GM19025 (cell line): ENCODE results near the gene DTHD1.

ENCODE experiments used
- ATAC-seq: cut with Tn5 transposase; IDR thresholded peaks from one replicate; pipeline ENCODE4 v1.9.1; 2021; ENCODE audit warnings: mild to moderate bottlenecking, low read depth, moderate library complexity; ENCODE audit not compliant: unreplicated experiment

The DTHD1 gene

GRCh38 chr4:36269101-36269500 is 12.3 kb upstream of the DTHD1 start:
- no peak for ATAC-seq

DNA sequence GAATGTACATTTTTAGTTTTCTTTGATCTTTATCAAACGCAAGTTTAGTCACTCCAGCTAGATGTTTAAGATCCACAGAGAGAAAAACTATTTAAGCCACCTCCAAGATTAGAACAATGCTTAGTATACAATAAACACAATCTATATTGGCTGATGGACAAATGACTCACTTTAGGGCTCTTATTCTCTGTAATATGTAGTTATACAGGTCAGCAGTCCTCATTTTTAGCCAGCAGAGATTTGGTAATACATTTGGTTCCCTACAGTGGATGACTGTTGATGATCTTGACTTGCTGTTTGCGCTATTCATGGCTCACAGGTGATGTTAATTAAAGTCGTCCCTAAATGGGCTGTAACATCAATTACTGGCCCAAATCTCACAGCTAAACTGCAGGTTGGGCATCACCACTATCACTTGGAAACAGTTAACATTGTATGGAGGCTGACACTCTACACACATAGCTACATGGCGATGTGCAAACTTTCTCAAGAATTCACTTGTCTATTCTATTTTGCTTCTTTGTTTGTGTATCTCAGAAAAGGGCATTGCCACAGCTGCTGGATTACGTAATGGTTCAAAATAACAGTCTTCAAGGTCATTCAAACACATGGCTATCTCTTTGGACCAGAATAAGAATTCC is 11.8 kb upstream of the DTHD1 start:
- no peak for ATAC-seq

GRCh38 chr4:36273276-36273675 is 8.1 kb upstream of the DTHD1 start:
- ATAC-seq, result no peak

GRCh38 chr4:36274158-36274557 is 7.3 kb upstream of the DTHD1 start:
- ATAC-seq, result no peak

- ATAC-seq, result no peak
Measured at GRCh38 chr4:36277533-36277932, 3.9 kb upstream of the DTHD1 start.

DNA sequence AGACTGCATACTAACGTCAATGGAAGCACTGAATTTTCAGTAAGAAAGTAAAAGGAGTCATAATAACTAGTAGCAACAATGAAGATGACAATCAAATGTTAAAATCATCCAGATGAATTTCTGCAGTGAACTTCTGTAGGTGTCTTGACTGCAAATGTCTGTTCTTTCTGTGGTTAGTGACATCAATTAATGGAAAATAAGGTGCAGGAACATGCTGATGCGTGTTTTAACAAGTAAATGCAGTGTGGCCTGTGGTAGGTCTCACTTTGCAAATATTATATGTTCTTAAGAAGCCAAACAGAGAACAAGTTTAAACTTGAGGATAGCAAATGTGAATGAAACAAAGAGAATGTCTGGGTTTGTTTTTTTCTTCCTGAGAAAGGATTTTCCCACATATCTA is 2.6 kb upstream of the DTHD1 start:
- ATAC-seq, result no peak

DNA sequence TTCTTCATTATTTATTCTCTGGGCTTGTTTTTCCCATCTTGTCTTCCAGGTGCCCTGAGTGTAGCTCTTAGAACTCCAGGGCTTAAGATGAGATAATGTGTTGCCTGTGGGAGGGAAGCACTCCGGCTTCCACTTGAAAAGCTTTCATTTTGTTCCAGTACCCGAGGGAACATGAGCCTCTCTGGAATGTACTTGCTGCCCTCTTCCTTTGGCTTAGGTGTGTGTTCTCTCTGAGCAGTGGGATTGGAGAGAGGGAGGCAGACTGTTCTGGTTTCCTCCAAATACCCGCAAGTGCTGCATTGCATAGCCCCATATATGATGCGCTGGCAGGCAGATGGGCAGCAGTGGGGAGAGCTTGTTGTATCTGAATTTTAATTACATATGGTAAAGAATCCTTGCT is 861 bp upstream of the DTHD1 start:
- ATAC-seq, result no peak

DNA sequence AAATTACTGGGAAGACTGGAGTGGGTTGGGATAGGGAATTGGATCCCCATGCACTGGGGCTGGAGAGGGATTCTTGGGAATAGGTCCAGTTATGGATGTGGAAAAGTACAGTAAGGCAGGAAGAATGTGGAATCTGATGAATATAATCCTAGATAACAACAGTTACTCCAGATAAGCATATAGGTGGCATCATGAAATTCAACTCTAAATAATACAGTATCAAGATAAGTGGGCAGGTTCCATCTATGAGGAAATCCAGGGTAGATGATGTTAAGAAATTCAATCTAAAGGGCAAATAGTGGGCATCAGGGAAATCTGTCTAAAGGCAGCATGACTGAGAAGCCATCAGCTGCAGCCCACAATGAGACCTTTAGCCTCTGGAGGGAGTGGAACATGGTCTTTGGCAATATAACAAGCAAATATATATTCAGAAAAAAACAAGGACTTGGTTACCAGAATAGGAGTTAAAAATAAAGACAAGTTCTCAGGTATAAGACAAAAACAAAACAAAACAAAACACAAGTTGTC is 1.2 kb downstream of the DTHD1 start:
- no peak for ATAC-seq

DNA sequence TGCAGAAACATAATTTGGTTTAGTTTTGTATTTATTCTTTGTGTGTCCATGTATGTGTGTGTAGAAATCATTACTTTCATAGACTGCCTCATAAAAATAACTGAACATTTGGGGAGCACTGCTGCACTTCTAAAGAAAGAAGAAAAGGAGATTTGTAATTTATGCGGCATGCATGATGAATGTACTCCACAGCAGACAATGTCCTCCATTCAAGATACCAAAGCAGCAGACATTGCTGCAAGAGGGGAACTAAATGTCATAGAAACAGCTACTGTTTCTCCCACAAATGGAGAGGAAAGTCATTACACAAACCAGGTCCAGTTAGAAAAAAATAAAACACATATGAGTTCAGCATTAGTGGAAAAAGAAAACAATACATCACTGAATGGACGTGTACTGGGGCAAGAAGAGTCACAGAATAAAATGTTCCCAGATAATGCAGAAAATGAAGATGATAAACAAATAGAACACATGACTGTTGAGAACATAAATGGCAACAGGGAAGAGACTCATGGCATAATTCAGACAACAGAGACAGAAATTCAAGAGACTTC is 2.6 kb downstream of the DTHD1 start:
- ATAC-seq, result no peak

- peak; percentile 99 for ATAC-seq
Measured at GRCh38 chr4:36285784-36286480, 4.5 kb downstream of the DTHD1 start.

- ATAC-seq, result no peak
Measured at GRCh38 chr4:36286481-36286871, 5.1 kb downstream of the DTHD1 start.

GRCh38 chr4:36288731-36289426 is 7.5 kb downstream of the DTHD1 start:
- no peak for ATAC-seq

DNA sequence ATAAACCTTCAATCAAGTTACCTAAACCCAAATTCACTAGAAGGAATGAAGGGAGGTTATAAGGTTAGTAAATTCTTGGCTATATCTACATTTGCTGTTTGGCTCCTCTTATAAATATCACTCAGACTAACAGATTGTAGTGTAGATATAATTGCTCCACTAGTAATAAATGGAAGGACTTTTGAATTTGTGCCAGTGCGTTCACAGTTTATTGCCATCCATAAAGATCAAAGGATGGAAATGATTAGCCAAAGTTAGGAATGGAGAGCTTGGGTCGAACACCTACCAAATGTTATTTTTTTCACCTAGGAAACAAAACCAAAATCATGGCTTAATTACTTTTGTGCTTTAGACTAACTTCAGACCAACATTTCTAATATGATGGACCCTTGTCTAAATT is 9.2 kb downstream of the DTHD1 start:
- ATAC-seq, result no peak

DNA sequence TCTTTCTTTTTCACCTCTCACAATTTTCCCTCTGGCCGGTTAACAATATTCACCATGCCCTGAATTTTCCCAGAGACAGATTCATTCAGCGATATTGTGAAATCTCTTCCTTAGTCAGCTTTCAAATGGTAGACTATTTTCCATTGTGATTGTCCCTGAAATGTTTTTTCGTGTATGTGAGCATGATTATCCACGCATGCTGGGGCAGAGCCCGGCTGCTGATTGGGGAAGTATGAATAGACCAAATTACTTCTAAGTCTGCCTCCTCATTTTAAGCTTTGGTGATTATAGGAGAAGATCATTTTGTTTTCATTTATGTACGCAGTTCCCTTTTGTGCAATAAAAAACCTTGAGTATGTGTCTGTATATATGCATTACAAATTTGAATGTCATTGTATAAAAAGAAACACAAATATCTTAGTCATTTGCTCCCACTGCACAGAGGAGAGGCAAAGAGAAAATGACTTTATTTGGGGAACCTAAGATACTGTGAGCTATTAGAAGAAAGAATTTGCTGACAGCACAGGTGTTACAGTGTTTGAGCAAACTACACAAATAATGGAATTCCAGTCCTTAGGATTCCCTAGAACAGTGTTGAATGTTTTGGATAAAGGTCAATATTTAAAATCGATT is 11.3 kb downstream of the DTHD1 start:
- no peak for ATAC-seq

DNA sequence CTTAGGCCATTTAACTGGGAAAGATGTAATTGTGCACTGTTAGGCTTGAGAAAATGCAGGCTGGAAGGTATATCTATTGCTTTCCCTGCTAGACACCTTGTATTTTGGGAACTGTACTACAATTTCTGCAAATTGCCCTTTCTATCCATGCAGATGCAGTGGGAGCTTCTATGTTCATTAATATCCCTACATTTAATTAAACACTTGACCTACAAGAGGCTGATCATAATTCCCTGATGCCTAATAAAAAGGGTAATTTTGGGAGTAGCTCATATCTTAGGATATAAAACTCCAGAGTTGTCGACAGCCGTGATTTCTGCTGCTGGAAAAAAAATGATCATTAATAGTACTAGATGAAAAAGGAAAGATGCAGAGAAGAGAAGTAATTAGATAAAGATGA is 19.7 kb downstream of the DTHD1 start:
- ATAC-seq, result no peak

DNA sequence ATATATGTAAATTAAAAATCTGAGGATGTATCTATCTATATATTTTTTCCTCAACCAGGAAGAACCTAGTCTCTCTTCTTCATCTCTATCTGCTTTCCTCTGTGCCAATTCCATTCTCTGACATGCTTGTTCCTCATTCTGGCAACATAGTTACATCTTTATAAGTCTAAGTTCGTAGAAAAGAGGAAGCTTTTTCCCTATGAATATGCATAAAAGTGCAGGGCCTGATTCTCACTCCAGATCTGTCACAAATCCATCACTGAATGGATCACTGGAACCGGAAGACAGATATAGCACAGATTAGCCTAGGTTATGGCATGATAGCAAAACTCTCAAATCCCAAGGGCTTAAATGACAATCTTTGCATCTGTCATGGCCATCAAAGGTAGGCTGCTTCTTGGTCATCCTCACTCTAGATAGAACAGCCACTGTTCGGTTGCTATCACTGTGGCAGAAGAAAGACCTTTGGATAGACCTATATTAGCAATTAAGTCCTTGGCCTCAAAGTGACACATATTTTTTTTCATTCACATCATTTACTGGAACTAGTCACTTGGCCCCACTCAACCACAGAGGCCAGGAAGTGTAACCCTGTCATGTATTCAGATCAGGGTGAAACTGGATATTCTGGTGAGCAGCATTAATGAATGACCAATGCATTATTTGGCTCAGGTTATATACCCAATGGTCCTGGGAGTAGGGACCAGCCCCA is 22.2 kb downstream of the DTHD1 start:
- ATAC-seq, result peak; percentile 90

- peak; percentile 40 for ATAC-seq
Measured at GRCh38 chr4:36304138-36304681, 22.8 kb downstream of the DTHD1 start.

DNA sequence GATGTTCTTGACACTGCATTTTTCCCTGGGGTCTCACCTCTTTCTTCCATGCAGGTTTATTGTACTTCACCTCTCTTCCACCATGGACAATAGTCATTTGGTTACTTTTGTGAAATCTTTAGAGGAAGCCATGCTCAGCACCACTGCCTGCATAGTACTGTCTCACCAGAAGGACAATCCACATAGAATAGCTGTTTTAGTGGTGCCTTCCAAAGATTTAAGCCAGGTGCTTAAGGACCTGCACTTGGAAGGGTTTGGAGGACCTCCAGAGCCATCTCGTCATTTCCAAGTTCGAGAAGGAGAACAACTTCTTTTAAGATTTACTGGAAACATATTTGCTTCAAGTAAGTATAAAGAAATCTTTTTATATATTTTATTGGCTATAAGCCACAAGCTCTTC is 26.7 kb downstream of the DTHD1 start:
- no peak for ATAC-seq

DNA sequence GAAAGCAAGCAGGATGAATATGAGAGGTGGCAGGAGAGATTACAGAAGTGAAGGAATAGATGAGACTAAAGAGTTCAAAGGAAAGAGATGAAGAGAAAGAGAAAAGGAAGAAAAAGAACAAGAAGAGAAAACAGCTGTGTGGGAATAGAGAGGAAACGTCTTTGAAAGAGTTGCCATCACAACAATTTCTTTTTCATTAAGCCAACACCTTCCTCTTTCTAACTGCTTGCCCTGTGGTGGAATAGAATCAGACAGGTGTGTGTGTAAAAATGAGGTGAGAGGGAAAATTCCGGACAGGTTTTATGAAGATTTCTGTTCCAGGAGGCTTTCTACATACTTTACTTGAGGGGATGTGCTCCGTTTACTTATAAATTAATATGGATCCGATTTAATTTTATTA is 28.8 kb downstream of the DTHD1 start:
- no peak for ATAC-seq

DNA sequence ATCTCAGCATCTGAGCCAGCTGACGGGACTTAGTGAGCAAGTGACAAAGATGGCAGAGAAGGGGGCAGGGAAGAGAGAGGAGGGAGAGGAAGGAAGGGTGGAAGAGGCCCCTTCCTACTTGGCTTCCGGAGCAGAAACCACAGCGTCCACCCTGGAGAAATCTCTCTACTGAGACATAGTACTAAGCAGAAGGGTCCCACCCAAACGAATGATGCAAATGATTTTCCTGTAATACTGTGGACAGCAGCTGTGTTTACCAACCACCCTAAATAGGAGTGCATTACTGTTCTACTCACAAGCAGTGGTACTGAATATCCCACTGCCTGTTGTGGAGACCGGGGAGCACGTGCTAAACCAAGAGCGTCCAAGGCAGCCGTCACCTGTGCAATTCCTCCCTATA is 29.4 kb downstream of the DTHD1 start:
- peak; percentile 77 for ATAC-seq
